GM11168 (cell line): ENCODE data around the gene LDLRAD4.

Source experiments
- in situ Hi-C: fragments of 300-500 bp; cut with MboI; formaldehyde crosslinking; loops from one replicate; pipeline ENCODE4 v1.12.0; 2022; ENCODE audit warnings: low sequenced_read_pairs; ENCODE audit not compliant: unreplicated experiment

LDLRAD4 gene

GRCh38 chr18:13545514-13545913 lies 327.0 kb downstream of the LDLRAD4 start:
- in situ Hi-C loops, result no loop called here

- in situ Hi-C loops, result no loop called here
These were observed 327.4 kb downstream of the LDLRAD4 start for GRCh38 chr18:13545955-13546354.

GRCh38 chr18:13546638-13547037 lies 328.1 kb downstream of the LDLRAD4 start:
- in situ Hi-C loops, result no loop called here

DNA sequence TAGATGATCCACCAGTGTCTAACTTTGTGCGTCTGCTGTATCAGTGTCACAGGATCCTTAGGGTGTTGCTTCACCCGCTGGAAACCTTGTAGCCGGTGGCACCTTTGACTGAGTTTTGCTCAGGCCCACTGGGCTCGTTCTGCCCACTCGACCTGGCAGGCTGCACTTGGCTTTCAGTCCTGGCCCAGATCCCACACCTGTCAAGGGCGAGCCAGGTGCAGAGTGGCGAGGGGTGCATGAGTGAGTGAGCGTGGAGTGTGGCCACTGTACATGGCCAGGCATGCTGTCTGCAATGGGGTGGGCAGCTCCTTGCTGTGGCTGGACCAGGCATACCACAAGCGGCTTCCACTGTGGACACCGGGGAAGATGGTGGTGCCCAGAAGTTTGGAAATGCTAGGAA lies 328.8 kb downstream of the LDLRAD4 start:
- in situ Hi-C loops, result no loop called here

DNA sequence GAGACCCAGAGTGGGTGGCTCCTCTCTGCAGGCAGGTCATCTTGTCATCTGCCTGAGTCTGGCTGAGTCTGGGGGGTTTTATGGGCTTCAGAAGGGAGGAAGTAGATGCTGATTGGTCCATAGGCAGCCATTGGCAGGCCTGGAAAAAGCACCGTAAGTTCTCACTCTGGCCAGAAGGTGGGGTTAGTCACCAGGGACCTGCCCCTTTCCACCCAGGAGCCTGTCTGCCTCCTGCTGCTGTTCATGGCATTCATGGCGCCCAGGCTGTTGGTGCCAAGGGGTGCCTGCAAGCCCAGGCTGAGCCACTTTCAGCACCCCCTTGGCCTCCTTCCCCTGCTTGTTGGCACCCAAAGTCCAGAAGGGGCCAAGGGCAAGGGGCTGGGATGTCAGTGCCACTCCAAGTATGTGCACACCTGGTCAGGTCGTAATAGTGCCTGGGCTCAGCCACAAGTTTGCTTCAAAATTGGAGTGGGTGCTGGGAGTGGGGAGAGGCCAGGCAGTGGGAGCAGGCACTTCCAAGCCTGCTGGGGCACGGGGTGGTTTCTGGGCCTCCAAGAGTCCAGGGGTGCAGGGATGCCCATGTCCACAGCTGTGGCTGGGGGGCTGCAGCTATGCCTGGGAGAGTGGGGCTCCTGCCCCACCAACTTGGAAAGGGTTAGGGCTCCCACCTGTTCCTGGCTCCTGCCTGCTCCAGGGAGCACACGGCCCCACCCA lies 329.7 kb downstream of the LDLRAD4 start:
- in situ Hi-C loops, result no loop called here

DNA sequence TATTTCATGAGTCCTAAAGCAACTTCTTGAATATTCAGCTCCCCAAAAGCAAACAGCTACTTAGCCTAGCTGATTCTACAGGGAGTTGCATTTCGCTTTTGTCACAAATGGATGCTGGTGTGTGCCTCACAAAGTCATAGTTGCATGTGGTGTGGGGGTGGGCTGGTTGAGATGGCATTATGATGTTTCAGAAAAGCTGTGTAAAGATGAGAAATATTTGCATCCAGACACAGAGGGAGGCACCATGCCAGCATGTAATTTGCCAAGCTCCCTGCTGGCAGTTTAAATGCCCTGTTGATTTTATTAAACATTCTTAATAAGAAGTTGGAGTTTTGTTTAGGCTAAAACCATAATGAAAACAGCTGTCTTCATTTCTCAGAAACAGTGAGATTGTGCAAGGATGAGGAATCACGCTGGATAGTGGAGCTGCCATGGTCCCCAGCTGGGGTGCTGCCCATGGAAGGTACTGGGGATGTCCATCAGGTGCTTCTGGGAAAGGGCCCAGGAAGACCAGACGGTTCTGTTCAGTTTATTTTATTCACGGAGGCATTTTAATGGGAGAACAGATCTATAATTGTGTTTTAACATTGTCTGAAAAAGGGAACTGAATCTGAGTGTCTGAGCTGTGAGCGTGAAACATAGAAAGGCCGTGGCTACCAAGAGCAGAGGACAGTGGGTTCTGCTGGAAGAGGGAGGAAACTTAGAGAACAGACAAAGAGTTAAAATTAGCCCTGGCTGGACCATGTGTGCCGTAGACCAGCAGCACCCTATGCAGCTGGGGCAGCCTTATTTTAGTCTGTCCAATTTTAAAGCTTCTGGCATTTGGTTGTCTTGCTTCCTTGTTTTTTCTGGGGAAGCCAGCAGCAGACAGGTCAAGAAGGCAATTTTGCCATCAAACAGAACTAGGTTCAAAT lies 330.7 kb downstream of the LDLRAD4 start:
- in situ Hi-C loops, result no loop called here

GRCh38 chr18:13549880-13550232 lies 331.3 kb downstream of the LDLRAD4 start:
- in situ Hi-C loops, result no loop called here

DNA sequence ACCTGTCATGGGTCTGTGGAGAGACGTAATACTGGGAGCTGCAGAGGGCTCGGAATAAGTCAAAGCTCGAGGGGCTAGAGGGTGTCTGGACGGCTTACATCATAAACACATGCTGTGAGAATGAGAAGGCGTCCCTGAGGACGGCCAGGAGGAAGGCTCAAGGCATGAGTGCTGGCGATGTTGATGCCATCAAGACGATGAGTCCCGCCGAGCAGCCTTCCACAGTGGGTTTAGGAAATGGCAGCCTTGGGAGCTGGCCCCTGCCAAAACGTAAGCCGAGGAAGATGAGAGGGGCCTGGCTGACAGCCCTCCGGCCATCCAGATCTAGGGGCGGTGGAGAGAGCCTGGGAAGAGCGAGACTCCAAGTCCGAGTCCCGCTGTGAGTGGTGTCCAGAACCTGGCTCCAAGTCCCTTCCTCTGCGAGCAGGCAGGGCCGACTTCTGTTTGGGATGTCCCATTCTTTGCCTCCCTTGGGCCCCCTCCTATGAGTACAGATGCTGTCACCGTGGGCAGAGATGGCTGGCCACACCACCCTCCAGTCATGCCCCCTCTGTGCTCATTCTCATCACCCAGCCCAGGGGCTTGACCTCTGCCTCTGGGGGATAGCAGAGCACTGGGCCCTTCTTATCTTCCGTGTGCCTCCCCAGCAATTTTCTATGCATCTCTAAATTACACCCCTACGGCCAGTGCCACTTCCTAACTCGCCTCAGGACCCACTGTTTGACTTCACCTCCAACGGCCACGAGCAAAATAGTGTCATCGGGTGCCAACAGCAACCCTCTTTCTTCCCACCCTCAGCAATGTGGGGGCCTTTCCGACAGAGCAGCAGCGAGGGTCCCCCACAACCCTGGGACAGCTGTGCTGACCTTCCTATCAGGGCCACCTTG lies 332.1 kb downstream of the LDLRAD4 start:
- in situ Hi-C loops, result no loop called here

GRCh38 chr18:13551305-13551603 lies 332.7 kb downstream of the LDLRAD4 start:
- in situ Hi-C loops, result no loop called here

- in situ Hi-C loops, result no loop called here
These were observed 333.5 kb downstream of the LDLRAD4 start for GRCh38 chr18:13551841-13552733.

DNA sequence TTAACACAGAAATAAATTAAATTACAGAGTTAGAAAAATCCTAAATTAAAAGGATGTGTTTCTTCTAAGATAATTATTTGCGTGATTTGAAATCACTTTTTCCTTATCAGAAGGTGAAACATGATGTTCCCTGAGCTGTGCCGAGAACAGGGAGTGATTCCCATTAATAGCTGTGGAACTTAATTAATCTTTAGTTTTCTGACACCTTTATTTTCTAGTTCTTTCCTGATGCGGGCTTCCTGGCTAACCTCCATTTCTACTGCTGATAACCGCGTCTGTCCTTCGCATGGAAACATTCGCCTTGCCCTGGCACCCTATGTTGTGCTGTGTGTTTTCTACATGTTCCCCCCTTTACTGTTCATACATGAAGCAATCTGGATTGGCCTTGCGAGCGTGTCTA lies 334.9 kb downstream of the LDLRAD4 start:
- in situ Hi-C loops, result no loop called here

- in situ Hi-C loops, result loop anchor here (5.0 kb wide), 1 partner anchor 77 kb away; no protein-coding TSS in a partner anchor
These were observed 336.6 kb downstream of the LDLRAD4 start for GRCh38 chr18:13555192-13555591.

- in situ Hi-C loops, result loop anchor here (5.0 kb wide), 1 partner anchor 76 kb away; no protein-coding TSS in a partner anchor
These were observed 337.3 kb downstream of the LDLRAD4 start for GRCh38 chr18:13555865-13556264.

DNA sequence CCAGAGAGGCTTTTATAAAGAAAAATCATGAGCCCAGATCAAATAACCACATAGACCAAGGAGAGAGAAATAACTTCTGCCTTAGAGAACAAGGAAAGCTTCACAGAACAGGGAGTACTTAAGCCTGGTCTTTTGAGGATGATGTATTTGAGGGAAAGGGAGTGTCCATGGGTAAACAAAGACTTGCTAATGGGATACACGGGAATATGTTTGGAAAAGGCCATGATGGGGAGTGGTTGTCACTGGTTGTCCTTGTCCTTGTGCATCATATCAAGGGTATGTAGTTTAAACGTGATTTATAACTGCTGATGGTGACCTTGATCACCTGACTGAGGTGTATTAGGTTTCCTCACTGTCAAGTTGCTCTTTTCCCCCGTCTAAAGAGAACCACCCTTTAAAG lies 337.9 kb downstream of the LDLRAD4 start:
- in situ Hi-C loops, result loop anchor here (5.0 kb wide), 1 partner anchor 76 kb away; no protein-coding TSS in a partner anchor

DNA sequence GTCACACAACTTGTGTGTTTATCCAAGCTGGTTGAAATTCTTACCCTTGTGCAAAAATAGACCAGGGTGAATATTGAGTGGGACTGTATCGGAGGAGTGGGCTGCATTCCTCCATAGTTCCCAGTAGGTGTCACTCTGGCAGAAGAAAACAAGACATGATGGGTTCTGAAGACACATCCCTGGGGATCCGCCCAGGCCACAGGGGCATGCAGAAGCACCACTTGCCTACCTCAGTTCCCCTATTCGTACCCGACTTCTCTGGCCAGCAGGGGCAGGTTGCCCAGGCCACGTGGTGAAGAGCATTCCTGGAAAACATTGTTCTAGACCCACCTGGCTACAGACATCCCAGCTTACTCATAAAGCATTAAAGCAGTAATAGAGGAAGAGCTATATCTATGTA lies 339.6 kb downstream of the LDLRAD4 start:
- in situ Hi-C loops, result loop anchor here (5.0 kb wide), 1 partner anchor 74 kb away; no protein-coding TSS in a partner anchor

DNA sequence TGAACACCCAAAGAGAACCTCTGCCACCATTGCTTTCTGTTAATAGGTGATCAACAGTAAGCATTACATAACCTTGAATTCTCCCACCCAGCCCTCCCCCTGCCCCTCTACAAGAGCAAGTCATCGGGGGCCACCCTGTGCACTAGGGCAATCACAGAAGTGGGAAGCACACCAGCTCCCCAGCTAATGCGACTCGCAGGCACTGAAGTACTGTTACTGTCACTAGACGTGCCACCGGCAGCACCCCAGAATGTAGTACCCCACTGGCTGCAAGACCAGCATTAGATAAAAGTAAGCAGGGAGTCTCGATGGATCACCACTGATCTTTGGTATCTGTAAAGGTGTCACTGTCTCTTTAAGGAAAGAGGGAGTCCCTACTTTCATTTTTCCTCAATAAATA lies 340.2 kb downstream of the LDLRAD4 start:
- in situ Hi-C loops, result loop anchor here (5.0 kb wide), 1 partner anchor 74 kb away; no protein-coding TSS in a partner anchor

DNA sequence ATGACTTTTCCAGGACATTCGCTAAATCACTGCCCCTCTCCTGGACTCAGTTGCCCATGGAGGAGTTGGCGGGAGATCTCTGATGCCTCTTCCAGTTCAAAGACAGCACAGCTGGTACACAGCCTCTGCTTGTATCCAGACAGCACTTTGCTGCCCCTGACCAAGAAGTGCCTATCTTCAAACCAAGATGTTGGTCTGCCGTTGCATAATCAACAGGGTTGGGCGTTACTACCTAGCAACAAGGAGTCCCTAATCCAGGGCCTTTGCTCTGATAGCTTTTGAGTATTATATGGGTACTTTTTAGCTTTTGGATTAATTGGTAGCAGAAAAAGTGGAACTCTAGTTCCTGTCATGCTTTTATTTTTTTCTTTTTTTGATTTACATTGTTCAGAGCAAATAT lies 341.2 kb downstream of the LDLRAD4 start:
- in situ Hi-C loops, result loop anchor here (5.0 to 10.0 kb wide), 2 partner anchors 73 to 1035 kb away; no protein-coding TSS in a partner anchor

- in situ Hi-C loops, result loop anchor here (10.0 kb wide), 1 partner anchor 1034 kb away; no protein-coding TSS in a partner anchor
These were observed 341.7 kb downstream of the LDLRAD4 start for GRCh38 chr18:13560306-13560705.

GRCh38 chr18:13562494-13563029 lies 344.0 kb downstream of the LDLRAD4 start:
- in situ Hi-C loops, result loop anchor here (10.0 kb wide), 1 partner anchor 1032 kb away; no protein-coding TSS in a partner anchor
